AG10803 (cell line): ENCODE results near the gene CNTN4.

ENCODE experiments used
- DNase-seq: peaks from one replicate; pipeline ENCODE4 v3.0.0; 2010; ENCODE audit warnings: low read depth
- H3K4me3 ChIP-seq: 2 replicates; pipeline ENCODE4 v1.5.1; 2011; ENCODE audit warnings: mild to moderate bottlenecking, low read length, control low read depth
- TF ChIP-seq, protein P1 (sequence below): conservative IDR thresholded peaks from 2 replicates; pipeline ENCODE4 v1.5.1; 2011; ENCODE audit warnings: mild to moderate bottlenecking, low read length, control low read depth, inconsistent platforms

CNTN4 gene

GRCh38 chr3:2940062-2940461, 841.4 kb downstream of the CNTN4 start:
- H3K4me3 ChIP-seq = no peak overlapping the region
- no peak for DNase-seq
- TF ChIP-seq, protein P1, sequence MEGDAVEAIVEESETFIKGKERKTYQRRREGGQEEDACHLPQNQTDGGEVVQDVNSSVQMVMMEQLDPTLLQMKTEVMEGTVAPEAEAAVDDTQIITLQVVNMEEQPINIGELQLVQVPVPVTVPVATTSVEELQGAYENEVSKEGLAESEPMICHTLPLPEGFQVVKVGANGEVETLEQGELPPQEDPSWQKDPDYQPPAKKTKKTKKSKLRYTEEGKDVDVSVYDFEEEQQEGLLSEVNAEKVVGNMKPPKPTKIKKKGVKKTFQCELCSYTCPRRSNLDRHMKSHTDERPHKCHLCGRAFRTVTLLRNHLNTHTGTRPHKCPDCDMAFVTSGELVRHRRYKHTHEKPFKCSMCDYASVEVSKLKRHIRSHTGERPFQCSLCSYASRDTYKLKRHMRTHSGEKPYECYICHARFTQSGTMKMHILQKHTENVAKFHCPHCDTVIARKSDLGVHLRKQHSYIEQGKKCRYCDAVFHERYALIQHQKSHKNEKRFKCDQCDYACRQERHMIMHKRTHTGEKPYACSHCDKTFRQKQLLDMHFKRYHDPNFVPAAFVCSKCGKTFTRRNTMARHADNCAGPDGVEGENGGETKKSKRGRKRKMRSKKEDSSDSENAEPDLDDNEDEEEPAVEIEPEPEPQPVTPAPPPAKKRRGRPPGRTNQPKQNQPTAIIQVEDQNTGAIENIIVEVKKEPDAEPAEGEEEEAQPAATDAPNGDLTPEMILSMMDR = no peak

- TF ChIP-seq, protein P1 = no peak
- DNase-seq = no peak
Observed at GRCh38 chr3:2944628-2945027, 846.0 kb downstream of the CNTN4 start.

DNA sequence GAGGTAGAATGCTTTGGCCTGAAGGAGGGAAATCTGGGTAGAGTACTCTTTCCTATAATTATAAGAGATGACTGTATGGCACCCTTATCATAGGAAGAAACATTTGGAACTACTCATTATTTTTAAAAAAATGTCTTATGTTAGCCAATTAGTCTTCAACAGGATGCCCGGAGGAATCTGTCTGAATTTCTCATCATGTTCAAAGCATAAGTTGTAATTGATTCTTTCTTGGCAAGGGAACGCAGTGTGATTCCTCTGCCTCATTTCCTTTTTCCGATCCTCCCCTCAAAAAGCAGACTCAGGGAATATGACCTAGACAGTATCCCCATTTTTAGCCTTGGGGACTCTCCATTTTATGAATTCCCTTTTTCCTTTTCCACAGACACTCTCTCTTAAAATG, 846.5 kb downstream of the CNTN4 start:
- TF ChIP-seq, protein P1 = no peak
- no peak for DNase-seq
- no peak overlapping the region for H3K4me3 ChIP-seq

More at GRCh38 chr3:2944628-2945027, 846.0 kb downstream of the CNTN4 start:
- no peak overlapping the region for H3K4me3 ChIP-seq

- TF ChIP-seq, protein P1 = no peak
- DNase-seq = no peak
- no peak overlapping the region for H3K4me3 ChIP-seq
Observed at GRCh38 chr3:2947536-2947935, 848.9 kb downstream of the CNTN4 start.

- no peak for DNase-seq
- TF ChIP-seq, protein P1 = no peak
- H3K4me3 ChIP-seq = no peak overlapping the region
Observed at GRCh38 chr3:2948882-2949281, 850.2 kb downstream of the CNTN4 start.

DNA sequence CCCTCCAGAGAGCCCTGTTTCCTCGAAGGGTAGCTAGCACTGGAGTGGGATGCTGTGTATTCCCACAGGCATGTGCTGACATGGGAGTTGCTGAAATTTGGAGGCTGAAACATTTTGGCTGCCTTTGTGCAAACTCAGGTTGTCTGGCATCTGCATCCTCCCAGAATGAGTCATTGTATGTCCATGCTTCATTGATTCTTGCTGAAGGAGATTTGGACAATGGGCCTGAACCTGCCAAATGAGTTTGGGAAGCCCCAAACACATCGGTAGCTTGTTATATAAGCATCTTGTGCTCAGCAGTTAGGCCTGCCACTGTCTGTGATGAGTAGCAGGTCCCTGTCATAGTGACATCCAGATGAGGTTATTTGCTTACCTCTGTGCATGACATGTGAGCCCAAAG, 851.5 kb downstream of the CNTN4 start:
- TF ChIP-seq, protein P1 = no peak
- DNase-seq = no peak
- no peak overlapping the region for H3K4me3 ChIP-seq

- no peak for DNase-seq
- TF ChIP-seq, protein P1 = no peak
- H3K4me3 ChIP-seq = no peak overlapping the region
Observed at GRCh38 chr3:2957115-2957514, 858.4 kb downstream of the CNTN4 start.
